Measurements from ENCODE around the gene ALKAL2.

ALKAL2 gene

DNA sequence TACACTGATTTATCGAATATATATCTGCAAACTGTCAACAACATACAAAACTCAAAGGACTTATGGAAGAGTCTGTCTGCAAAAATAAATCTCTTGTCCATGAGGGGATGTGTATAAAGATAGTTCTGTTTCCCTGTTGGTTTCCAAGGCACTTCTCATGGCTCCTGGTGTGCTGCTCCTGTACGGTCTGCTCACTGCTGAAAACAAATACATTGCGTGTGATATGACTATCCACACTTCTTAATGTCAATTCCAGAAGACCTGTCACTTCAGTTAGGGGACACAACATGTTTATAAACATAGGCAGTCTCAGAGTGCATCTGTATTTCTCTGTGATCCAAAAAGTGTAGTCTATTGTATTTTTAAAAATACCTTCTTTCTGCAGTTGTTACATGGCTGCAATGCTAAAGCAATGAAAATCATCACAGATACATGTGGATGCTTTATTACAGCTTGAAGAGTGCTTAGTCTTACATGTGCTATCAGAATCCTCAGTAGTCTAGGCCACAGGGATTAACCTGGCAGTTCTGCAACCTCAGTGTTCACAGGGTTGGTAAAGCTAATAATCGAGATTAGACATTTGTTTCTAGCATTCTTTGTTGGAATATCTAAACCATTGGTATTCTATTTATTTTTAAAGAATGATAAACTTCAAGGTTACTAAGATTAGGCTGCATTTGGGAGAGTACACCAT is 7.8 kb downstream of the ALKAL2 start:
- ATAC-seq (ENCODE audit: low read depth) (no peak), DNase-seq (ENCODE audit: low spot score) (no peak)
- TF ChIP-seq, protein P1, sequence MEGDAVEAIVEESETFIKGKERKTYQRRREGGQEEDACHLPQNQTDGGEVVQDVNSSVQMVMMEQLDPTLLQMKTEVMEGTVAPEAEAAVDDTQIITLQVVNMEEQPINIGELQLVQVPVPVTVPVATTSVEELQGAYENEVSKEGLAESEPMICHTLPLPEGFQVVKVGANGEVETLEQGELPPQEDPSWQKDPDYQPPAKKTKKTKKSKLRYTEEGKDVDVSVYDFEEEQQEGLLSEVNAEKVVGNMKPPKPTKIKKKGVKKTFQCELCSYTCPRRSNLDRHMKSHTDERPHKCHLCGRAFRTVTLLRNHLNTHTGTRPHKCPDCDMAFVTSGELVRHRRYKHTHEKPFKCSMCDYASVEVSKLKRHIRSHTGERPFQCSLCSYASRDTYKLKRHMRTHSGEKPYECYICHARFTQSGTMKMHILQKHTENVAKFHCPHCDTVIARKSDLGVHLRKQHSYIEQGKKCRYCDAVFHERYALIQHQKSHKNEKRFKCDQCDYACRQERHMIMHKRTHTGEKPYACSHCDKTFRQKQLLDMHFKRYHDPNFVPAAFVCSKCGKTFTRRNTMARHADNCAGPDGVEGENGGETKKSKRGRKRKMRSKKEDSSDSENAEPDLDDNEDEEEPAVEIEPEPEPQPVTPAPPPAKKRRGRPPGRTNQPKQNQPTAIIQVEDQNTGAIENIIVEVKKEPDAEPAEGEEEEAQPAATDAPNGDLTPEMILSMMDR (IDR thresholded peaks at IDR 0.05; ENCODE audit: poor library complexity, severe bottlenecking) = no peak
- H3K27ac ChIP-seq (ENCODE audit: poor library complexity, severe bottlenecking) = no peak overlapping the region
- no peaks in the 10 kb centered on the region for H3K4me1 ChIP-seq (ENCODE audit: insufficient read depth, poor library complexity, severe bottlenecking)
- peaks cover 46% of the 10 kb centered on the region for H3K36me3 ChIP-seq (ENCODE audit: low read depth)
- H3K9me3 ChIP-seq (ENCODE audit: severe bottlenecking) = no peaks in the 10 kb centered on the region
- H3K27me3 ChIP-seq (ENCODE audit: insufficient read depth, poor library complexity, severe bottlenecking) = no peaks in the 10 kb centered on the region
- H3K4me3 ChIP-seq (ENCODE audit: severe bottlenecking) = no peak overlapping the region

DNA sequence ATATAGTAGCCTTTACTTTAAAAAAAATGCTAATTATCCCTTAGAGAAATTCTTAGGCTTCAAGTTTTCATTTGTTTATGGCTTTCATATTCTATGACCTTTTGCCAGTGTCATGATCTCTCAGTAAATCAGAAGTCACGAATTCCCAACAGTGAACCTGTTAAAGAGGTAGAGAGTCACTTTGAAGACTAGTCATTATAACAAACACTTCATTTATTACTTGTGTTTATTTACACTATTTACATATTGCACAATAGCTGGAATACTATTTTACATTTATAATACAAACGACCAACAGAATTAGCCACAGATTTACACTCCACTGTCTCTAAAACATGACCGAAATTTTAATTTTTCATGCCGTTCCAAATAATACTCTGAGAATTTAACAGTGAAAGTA is 8.5 kb downstream of the ALKAL2 start:
- no peak overlapping the region for H3K27ac ChIP-seq (ENCODE audit: poor library complexity, severe bottlenecking)
- no peak overlapping the region for H3K4me3 ChIP-seq (ENCODE audit: severe bottlenecking)
- ATAC-seq (ENCODE audit: low read depth) (no peak), DNase-seq (ENCODE audit: low spot score) (no peak)
- no peaks in the 10 kb centered on the region for H3K4me1 ChIP-seq (ENCODE audit: insufficient read depth, poor library complexity, severe bottlenecking)
- no peaks in the 10 kb centered on the region for H3K9me3 ChIP-seq (ENCODE audit: severe bottlenecking)
- peaks cover 53% of the 10 kb centered on the region for H3K36me3 ChIP-seq (ENCODE audit: low read depth)
- H3K27me3 ChIP-seq (ENCODE audit: insufficient read depth, poor library complexity, severe bottlenecking) = no peaks in the 10 kb centered on the region
- TF ChIP-seq, protein P1 (IDR thresholded peaks at IDR 0.05; ENCODE audit: poor library complexity, severe bottlenecking) = no peak

DNA sequence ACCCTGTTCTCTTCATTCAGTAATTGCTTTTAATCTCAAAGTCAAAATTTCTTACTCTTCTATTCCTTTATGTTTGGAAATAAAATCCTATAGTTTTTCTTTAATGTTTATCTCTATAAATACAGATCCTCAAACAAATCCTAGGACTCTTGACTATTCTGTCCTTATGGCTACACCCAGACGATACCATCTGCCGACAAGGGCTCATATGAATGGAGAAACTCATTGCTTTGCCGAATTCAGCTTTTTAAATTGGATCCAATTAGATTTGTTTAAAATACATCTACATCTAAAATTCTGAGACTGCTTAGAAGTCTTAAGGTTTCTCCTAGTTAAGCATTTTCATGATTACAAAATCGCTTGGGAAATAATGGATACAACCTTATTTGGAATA is 9.0 kb downstream of the ALKAL2 start:
- Histone ChIP-seq H3K36me3 (ENCODE audit: low read depth) (peaks cover 57% of the 10 kb centered on the region), H3K9me3 (ENCODE audit: severe bottlenecking) (no peaks in the 10 kb centered on the region), H3K27me3 (ENCODE audit: insufficient read depth, poor library complexity, severe bottlenecking) (no peaks in the 10 kb centered on the region), H3K27ac (ENCODE audit: poor library complexity, severe bottlenecking) (no peak overlapping the region), H3K4me3 (ENCODE audit: severe bottlenecking) (no peak overlapping the region), H3K4me1 (ENCODE audit: insufficient read depth, poor library complexity, severe bottlenecking) (no peaks in the 10 kb centered on the region)
- ATAC-seq (ENCODE audit: low read depth) (no peak), DNase-seq (ENCODE audit: low spot score) (no peak)
- TF ChIP-seq, protein P1 (IDR thresholded peaks at IDR 0.05; ENCODE audit: poor library complexity, severe bottlenecking) = no peak

DNA sequence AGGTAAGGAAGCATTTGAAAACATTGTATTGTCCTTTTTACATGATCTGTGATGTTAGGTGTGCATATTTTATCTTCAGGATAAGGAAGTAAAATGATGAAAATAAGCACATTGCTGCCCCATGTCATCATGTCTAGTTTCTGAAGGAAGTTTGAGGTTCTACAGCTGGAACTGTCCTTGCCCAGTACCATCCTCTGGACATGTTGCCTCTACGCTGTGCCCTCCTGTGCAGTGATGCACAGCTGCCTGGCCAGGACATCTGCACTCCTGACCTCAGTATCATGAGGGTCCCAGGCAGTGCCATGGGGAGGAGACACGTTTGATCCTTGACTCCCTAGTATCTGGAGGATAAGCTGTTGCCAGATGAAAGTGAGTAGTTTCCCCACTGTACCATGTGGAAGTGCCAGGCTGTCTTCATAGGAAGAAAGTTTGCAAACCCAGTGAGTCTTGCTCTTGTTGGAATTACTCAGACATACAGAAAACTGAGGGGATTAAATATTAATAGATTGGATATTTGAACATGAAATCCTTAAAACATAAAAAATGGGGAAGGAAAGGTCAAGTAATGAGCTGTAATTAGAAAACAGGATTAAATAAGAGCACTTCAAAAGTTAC is 9.5 kb downstream of the ALKAL2 start:
- H3K27me3 ChIP-seq (ENCODE audit: insufficient read depth, poor library complexity, severe bottlenecking) = no peaks in the 10 kb centered on the region
- no peak overlapping the region for H3K27ac ChIP-seq (ENCODE audit: poor library complexity, severe bottlenecking)
- H3K4me1 ChIP-seq (ENCODE audit: insufficient read depth, poor library complexity, severe bottlenecking) = no peaks in the 10 kb centered on the region
- no peak for DNase-seq (ENCODE audit: low spot score)
- H3K4me3 ChIP-seq (ENCODE audit: severe bottlenecking) = no peak overlapping the region
- no peaks in the 10 kb centered on the region for H3K9me3 ChIP-seq (ENCODE audit: severe bottlenecking)
- no peak for ATAC-seq (ENCODE audit: low read depth)
- TF ChIP-seq, protein P1 (IDR thresholded peaks at IDR 0.05; ENCODE audit: poor library complexity, severe bottlenecking) = no peak
- peaks cover 63% of the 10 kb centered on the region for H3K36me3 ChIP-seq (ENCODE audit: low read depth)

DNA sequence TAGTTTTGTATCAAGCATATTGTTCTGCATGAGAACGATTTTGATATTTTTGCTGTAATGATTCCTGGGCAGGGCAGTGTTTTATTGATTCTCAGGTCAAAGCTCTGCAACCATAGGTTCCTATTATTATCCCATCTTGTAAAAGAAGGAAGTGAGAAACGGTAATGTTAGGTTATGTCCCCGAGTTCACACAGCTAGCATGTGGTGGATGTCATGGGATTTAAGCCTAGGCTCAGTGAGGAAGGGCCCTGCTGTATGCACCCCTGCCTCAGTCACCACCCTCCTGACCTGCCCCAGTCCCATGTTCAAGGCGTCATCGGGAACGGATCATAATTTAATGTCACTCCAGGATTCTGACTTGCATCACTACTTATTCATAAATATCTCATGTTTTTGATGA is 12.4 kb downstream of the ALKAL2 start:
- no peak for ATAC-seq (ENCODE audit: low read depth)
- H3K27ac ChIP-seq (ENCODE audit: poor library complexity, severe bottlenecking) = no peak overlapping the region
- H3K27me3 ChIP-seq (ENCODE audit: insufficient read depth, poor library complexity, severe bottlenecking) = no peaks in the 10 kb centered on the region
- no peak for DNase-seq (ENCODE audit: low spot score)
- H3K4me1 ChIP-seq (ENCODE audit: insufficient read depth, poor library complexity, severe bottlenecking) = no peaks in the 10 kb centered on the region
- no peaks in the 10 kb centered on the region for H3K9me3 ChIP-seq (ENCODE audit: severe bottlenecking)
- TF ChIP-seq, protein P1 (IDR thresholded peaks at IDR 0.05; ENCODE audit: poor library complexity, severe bottlenecking) = no peak
- H3K36me3 ChIP-seq (ENCODE audit: low read depth) = peaks cover 84% of the 10 kb centered on the region
- H3K4me3 ChIP-seq (ENCODE audit: severe bottlenecking) = no peak overlapping the region
